Gastroesophageal sphincter (tissue), 4 donors: ENCODE data around the gene A3GALT2. TPM values are rescaled to one million over a fixed set of nuclear protein-coding genes. Genes with fewer than 3 reads are reported as not detected.

Source experiments
- ATAC-seq: fragments of 150-250 bp; one replicate; pipeline ENCODE4 v1.9.1; 2016; ENCODE audit warnings: mild to moderate bottlenecking, moderate library complexity
- H3K27ac ChIP-seq, 4 donors: fragments of 200-600 bp; sonication (generic) in 3 of 4; 1 replicate in 3 of 4; 2 replicates in 1 of 4; pipeline ENCODE4 v1.5.1; 2016 to 2019
- H3K27me3 ChIP-seq: fragments of 200-600 bp; sonication (generic); one replicate; pipeline ENCODE4 v1.5.1; 2019
- H3K36me3 ChIP-seq, 2 donors: fragments of 200-600 bp; sonication (generic); one replicate each; pipeline ENCODE4 v1.5.1; 2019; ENCODE audit warnings: control low read depth in 1 of 2
- H3K4me1 ChIP-seq, 3 donors: fragments of 200-600 bp; sonication (generic); 1 replicate in 2 of 3; 2 replicates in 1 of 3; pipeline ENCODE4 v1.5.1; 2016 to 2019; ENCODE audit warnings: control low read depth in 2 of 3
- H3K4me3 ChIP-seq, 2 donors: fragments of 200-600 bp; sonication (generic); one replicate each; pipeline ENCODE4 v1.5.1; 2019; ENCODE audit warnings: mild to moderate bottlenecking in 1 of 2, moderate library complexity in 1 of 2
- H3K9me3 ChIP-seq, 3 donors: fragments of 200-600 bp; sonication (generic); one replicate each; pipeline ENCODE4 v1.5.1; 2017 to 2019; ENCODE audit warnings: control low read depth in 2 of 3
- EP300 ChIP-seq: sonication (generic); formaldehyde crosslinking; IDR thresholded peaks from one replicate; pipeline ENCODE4 v1.6.1; 2017; ENCODE audit warnings: antibody characterized with exemption, mild to moderate bottlenecking
- POLR2A ChIP-seq, 2 donors: fragments of 450-650 bp; IDR thresholded peaks; one replicate each; pipeline ENCODE4 v1.6.1; 2017; ENCODE audit warnings: antibody characterized with exemption in 2 of 2, mild to moderate bottlenecking in 2 of 2, moderate library complexity in 1 of 2
- POLR2AphosphoS5 ChIP-seq: sonication (generic); formaldehyde crosslinking; IDR thresholded peaks from one replicate; pipeline ENCODE4 v1.6.1; 2017; ENCODE audit warnings: antibody characterized with exemption
- WGBS, 2 donors: methylation state at CpG; one replicate each; pipeline ENCODE4 v1.1.5; 2018; ENCODE audit warnings: low coverage in 1 of 2; 5-methylcytosine and 5-hydroxymethylcytosine counted together
- total RNA-seq, 4 donors: library from RNA; depleted of rRNA; stranded (reverse); fragments of >200 nt; gene quantifications; one replicate each; pipeline ENCODE4 v1.1.0, GENCODE V29; 2016
- TF ChIP-seq, protein P1 (sequence below), 4 experiments: fragments of 200-600 bp in 2 of 4; fragments of 450-650 bp in 2 of 4; sonication (generic) in 1 of 4; IDR thresholded peaks; one replicate each; pipeline ENCODE4 v1.5.1; 2017 to 2019; ENCODE audit warnings: antibody characterized with exemption in 4 of 4, mild to moderate bottlenecking in 2 of 4, moderate library complexity in 2 of 4

Gene A3GALT2
- total RNA-seq, 4 donors from 2014 or later = 0.67 TPM; not detected in 3

DNA sequence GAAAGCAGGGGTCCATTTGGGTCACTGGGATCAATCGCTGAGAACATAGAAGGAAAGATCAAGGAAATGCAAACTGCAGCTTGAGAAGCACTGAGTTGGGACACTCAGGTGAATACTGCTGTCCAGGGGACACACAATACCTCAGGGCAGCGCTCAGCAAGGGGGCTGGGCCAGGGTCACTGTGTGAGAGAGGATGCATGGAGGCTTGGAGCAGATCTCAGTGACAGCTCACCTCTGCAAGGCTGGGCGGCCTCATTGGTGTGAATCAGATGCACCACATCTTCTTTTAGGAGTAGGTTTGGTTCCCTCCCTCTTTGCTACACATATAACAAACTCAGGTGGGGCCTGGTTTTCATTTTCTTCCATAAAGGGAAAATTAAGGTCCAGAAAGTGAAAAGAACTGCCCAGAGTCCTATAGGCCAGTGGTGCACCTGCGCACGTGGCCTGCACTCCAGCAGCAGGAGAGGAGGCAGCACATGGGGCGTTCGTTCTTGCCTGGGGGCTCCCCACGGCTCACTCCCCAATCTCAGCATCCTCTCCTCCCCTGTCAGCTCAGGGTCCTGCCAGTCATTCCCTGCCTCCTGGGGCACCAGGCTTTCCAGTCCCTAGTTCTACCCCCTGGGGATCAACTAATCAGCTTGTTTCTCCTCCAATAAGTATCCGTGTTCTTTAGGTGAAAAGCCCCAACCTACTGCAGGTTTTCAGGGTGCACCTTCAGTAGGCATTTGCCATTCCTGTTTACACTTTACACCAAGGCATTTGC lies 1.5 kb downstream of the A3GALT2 start:
- H3K4me3 ChIP-seq = no peak overlapping the region
- H3K9me3 ChIP-seq = no peaks in the 10 kb centered on the region
- no peak overlapping the region for H3K27ac ChIP-seq
- H3K4me1 ChIP-seq = peaks cover 0 to 8% (median 0%) of the 10 kb centered on the region in 3 donors
- WGBS, 2 donors = 87 to 92% methylated on average over 4 to 5 of the region's 9 CpGs
- no peak for ATAC-seq
- TF ChIP-seq, protein P1, sequence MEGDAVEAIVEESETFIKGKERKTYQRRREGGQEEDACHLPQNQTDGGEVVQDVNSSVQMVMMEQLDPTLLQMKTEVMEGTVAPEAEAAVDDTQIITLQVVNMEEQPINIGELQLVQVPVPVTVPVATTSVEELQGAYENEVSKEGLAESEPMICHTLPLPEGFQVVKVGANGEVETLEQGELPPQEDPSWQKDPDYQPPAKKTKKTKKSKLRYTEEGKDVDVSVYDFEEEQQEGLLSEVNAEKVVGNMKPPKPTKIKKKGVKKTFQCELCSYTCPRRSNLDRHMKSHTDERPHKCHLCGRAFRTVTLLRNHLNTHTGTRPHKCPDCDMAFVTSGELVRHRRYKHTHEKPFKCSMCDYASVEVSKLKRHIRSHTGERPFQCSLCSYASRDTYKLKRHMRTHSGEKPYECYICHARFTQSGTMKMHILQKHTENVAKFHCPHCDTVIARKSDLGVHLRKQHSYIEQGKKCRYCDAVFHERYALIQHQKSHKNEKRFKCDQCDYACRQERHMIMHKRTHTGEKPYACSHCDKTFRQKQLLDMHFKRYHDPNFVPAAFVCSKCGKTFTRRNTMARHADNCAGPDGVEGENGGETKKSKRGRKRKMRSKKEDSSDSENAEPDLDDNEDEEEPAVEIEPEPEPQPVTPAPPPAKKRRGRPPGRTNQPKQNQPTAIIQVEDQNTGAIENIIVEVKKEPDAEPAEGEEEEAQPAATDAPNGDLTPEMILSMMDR (IDR thresholded peaks at IDR 0.05) = no peak
- peak; percentile 2 for TF ChIP-seq POLR2AphosphoS5
- no peaks in the 10 kb centered on the region for H3K27me3 ChIP-seq
- peaks cover 0 to 27% of the 10 kb centered on the region in 2 donors for H3K36me3 ChIP-seq

- H3K4me1 ChIP-seq = no peaks in the 10 kb centered on the region
- H3K36me3 ChIP-seq = peaks cover 0 to 13% of the 10 kb centered on the region in 2 donors
- H3K4me3 ChIP-seq = no peak overlapping the region
- TF ChIP-seq, protein P1 (IDR thresholded peaks at IDR 0.05) = no peak
- no peak for TF ChIP-seq POLR2AphosphoS5
- no peak for TF ChIP-seq POLR2A (IDR thresholded peaks at IDR 0.05)
- no peak for TF ChIP-seq EP300
- no peaks in the 10 kb centered on the region for H3K27me3 ChIP-seq
- ATAC-seq = no peak
- no peaks in the 10 kb centered on the region for H3K9me3 ChIP-seq
- WGBS, 2 donors = 48 to 60% methylated on average over 6 of the region's 6 CpGs
- no peak overlapping the region for H3K27ac ChIP-seq
Measured at GRCh38 chr1:33317946-33318345, 3.0 kb downstream of the A3GALT2 start.

DNA sequence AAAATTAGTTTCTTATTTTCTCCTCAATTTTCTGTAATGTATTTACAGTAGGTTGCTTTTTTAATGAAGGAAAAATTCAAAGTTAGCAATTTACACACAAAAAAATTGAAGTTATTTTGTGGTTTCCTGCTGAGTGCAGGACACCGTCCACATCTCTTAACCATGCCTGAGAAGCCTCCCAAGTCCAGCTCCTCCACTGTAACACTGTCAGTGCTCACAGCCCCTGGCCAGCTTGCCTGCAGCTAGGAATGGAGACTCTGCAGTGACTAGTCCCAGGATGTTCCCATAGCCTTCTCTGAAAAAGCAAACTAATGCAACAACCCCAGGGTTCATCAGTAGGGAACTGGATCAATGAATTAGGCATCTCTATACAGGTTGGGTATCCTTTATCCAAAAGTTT lies 3.5 kb downstream of the A3GALT2 start:
- no peaks in the 10 kb centered on the region for H3K4me1 ChIP-seq
- H3K9me3 ChIP-seq = no peaks in the 10 kb centered on the region
- no peak overlapping the region for H3K4me3 ChIP-seq
- ATAC-seq = no peak
- TF ChIP-seq POLR2A (IDR thresholded peaks at IDR 0.05) = no peak
- TF ChIP-seq, protein P1 (IDR thresholded peaks at IDR 0.05) = no peak
- no peak for TF ChIP-seq POLR2AphosphoS5
- TF ChIP-seq EP300 = no peak
- peaks cover 0 to 7% of the 10 kb centered on the region in 2 donors for H3K36me3 ChIP-seq
- WGBS, 2 donors = 56 to 71% methylated on average over 1 of the region's 1 CpG
- no peak overlapping the region for H3K27ac ChIP-seq
- no peaks in the 10 kb centered on the region for H3K27me3 ChIP-seq

- Histone ChIP-seq H3K9me3 (no peaks in the 10 kb centered on the region), H3K4me1 (no peaks in the 10 kb centered on the region), H3K36me3 (no peaks in the 10 kb centered on the region), H3K4me3 (no peak overlapping the region), H3K27ac (no peak overlapping the region), H3K27me3 (no peaks in the 10 kb centered on the region)
- 68 to 92% methylated on average over 2 of the region's 2 CpGs for WGBS, 2 donors
- no peak for ATAC-seq
- TF ChIP-seq POLR2A (IDR thresholded peaks at IDR 0.05) (no peak), POLR2AphosphoS5 (no peak), EP300 (no peak)
- TF ChIP-seq, protein P1 (IDR thresholded peaks at IDR 0.05) = no peak
Measured at GRCh38 chr1:33316601-33317000, 4.3 kb downstream of the A3GALT2 start.

- 88 to 93% methylated on average over 5 of the region's 9 CpGs for WGBS, 2 donors
- Histone ChIP-seq H3K36me3 (no peaks in the 10 kb centered on the region), H3K9me3 (no peaks in the 10 kb centered on the region), H3K27me3 (no peaks in the 10 kb centered on the region), H3K4me1 (no peaks in the 10 kb centered on the region), H3K4me3 (no peak overlapping the region), H3K27ac (no peak overlapping the region)
- ATAC-seq = no peak
- TF ChIP-seq, protein P1 (IDR thresholded peaks at IDR 0.05) = no peak
- TF ChIP-seq POLR2AphosphoS5 (no peak), EP300 (no peak)
Measured at GRCh38 chr1:33314416-33314815, 6.5 kb downstream of the A3GALT2 start.
